K562 (cell line): ENCODE results near the gene AURKB. TPM values are rescaled to one million over a fixed set of nuclear protein-coding genes. Genes with fewer than 3 reads are reported as not detected.
A peak's percentile ranks its signal among the peaks of the same experiment; 100 is the strongest.

Experiments
- BDP1 ChIP-seq: IDR thresholded peaks from 3 replicates; pipeline ENCODE4 v1.6.1; 2011; ENCODE audit not compliant: insufficient read length, insufficient read depth
- MYBL2 ChIP-seq, 2 experiments: fragments of 450-650 bp in 1 of 2; sonication (generic) in 1 of 2; formaldehyde crosslinking in 1 of 2; IDR thresholded peaks; 2 replicates each; pipeline versions ENCODE4 v1.6.1 to v1.8.1; 2017 to 2022; ENCODE audit warnings: borderline replicate concordance in 1 of 2, inconsistent platforms in 1 of 2, low read depth in 1 of 2, mild to moderate bottlenecking in 1 of 2, missing genetic modification reagents in 1 of 2, moderate library complexity in 1 of 2
- POLR2G ChIP-seq: fragments of 200-400 bp; formaldehyde crosslinking; IDR thresholded peaks from 2 replicates; pipeline ENCODE4 v1.6.1; 2017; ENCODE audit warnings: low read depth, mild to moderate bottlenecking, antibody characterized with exemption, low read length, moderate library complexity
- SIN3A ChIP-seq, 2 experiments: fragments of 150-350 bp in 1 of 2; IDR thresholded peaks; 2 replicates each; pipeline ENCODE4 v1.6.1; 2011 to 2016; ENCODE audit warnings: borderline replicate concordance in 2 of 2, low read depth in 2 of 2, low read length in 2 of 2, mild to moderate bottlenecking in 2 of 2, moderate library complexity in 2 of 2; ENCODE audit not compliant: control insufficient read depth in 1 of 2
- SRSF1 ChIP-seq: fragments of 200-400 bp; formaldehyde crosslinking; IDR thresholded peaks from 2 replicates; pipeline ENCODE4 v1.6.1; 2017; ENCODE audit warnings: mild to moderate bottlenecking, low read depth, low read length, moderate library complexity
- TBL1XR1 ChIP-seq, 2 experiments: IDR thresholded peaks; 2 replicates each; pipeline ENCODE4 v1.6.1; 2012; ENCODE audit warnings: improper control_type of control experiment in 2 of 2, low read length in 2 of 2, mild to moderate bottlenecking in 1 of 2
- ZBTB8A ChIP-seq: fragments of 450-650 bp; IDR thresholded peaks from 2 replicates; pipeline ENCODE4 v1.6.1; 2018; ENCODE audit warnings: mild to moderate bottlenecking, moderate library complexity; ENCODE audit not compliant: partially characterized antibody
- ZC3H8 ChIP-seq: fragments of 450-650 bp; IDR thresholded peaks from 2 replicates; pipeline ENCODE4 v1.6.1; 2017
- ZNF146 ChIP-seq: IDR thresholded peaks from one replicate; pipeline ENCODE4 v1.6.1; 2018; ENCODE audit warnings: missing compliant biosample characterization; ENCODE audit not compliant: unreplicated experiment
- polyA plus RNA-seq, 8 experiments: library from polyadenylated mRNA; depleted of rRNA in 4 of 8; stranded (reverse) in 5 of 8; unstranded in 3 of 8; fragments of >200 nt; fragmentation: Nextera tagmentation in 2 of 8; fragmentation: Illumina TruSeq in 1 of 8; extraction: Ambion mirVana in 2 of 8; extraction: Trizol in 1 of 8; gene quantifications; 2 replicates each; pipeline versions ENCODE4 v1.2.1 to v1.2.3, GENCODE V29; 2011 to 2014; ENCODE audit warnings: inconsistent platforms in 1 of 8, missing spikeins in 1 of 8
- total RNA-seq, 7 experiments: library from RNA; depleted of rRNA in 6 of 7; stranded (reverse); fragments of >200 nt in 6 of 7; fragmentation: Illumina TruSeq in 2 of 7; extraction: Trizol in 2 of 7; gene quantifications; 2 replicates each; pipeline versions ENCODE4 v1.2.1 to v1.2.3, GENCODE V29; 2011 to 2021; ENCODE audit warnings: low replicate concordance in 1 of 7
- TF ChIP-seq, protein P1 (sequence below), 2 experiments: fragments of 450-650 bp in 1 of 2; sonication (generic) in 1 of 2; formaldehyde crosslinking in 1 of 2; IDR thresholded peaks; 2 replicates each; pipeline versions ENCODE4 v1.7.1 to v1.9.0; 2016 to 2022; ENCODE audit warnings: inconsistent platforms in 1 of 2, mild to moderate bottlenecking in 1 of 2, missing genetic modification reagents in 1 of 2
- TF ChIP-seq, protein P2 (sequence below): sonication (generic); formaldehyde crosslinking; IDR thresholded peaks from 2 replicates; pipeline ENCODE4 v1.8.1; 2023; ENCODE audit warnings: mild to moderate bottlenecking, missing genetic modification reagents
- TF ChIP-seq, protein P3 (sequence below): sonication (generic); formaldehyde crosslinking; IDR thresholded peaks from 2 replicates; pipeline ENCODE4 v1.9.0; 2022; ENCODE audit warnings: mild to moderate bottlenecking, missing genetic modification reagents
- TF ChIP-seq, protein P4 (sequence below): sonication (generic); formaldehyde crosslinking; IDR thresholded peaks from 2 replicates; pipeline ENCODE4 v1.8.0; 2022; ENCODE audit warnings: missing genetic modification reagents, mild to moderate bottlenecking, moderate library complexity, borderline replicate concordance

Gene AURKB
- total and polyA plus RNA-seq, 9 of the 15 experiments (the other 6 are each of a cell fraction or from before 2014, with no cell fraction given), result 27.2 to 114 (median 74.8) TPM

DNA sequence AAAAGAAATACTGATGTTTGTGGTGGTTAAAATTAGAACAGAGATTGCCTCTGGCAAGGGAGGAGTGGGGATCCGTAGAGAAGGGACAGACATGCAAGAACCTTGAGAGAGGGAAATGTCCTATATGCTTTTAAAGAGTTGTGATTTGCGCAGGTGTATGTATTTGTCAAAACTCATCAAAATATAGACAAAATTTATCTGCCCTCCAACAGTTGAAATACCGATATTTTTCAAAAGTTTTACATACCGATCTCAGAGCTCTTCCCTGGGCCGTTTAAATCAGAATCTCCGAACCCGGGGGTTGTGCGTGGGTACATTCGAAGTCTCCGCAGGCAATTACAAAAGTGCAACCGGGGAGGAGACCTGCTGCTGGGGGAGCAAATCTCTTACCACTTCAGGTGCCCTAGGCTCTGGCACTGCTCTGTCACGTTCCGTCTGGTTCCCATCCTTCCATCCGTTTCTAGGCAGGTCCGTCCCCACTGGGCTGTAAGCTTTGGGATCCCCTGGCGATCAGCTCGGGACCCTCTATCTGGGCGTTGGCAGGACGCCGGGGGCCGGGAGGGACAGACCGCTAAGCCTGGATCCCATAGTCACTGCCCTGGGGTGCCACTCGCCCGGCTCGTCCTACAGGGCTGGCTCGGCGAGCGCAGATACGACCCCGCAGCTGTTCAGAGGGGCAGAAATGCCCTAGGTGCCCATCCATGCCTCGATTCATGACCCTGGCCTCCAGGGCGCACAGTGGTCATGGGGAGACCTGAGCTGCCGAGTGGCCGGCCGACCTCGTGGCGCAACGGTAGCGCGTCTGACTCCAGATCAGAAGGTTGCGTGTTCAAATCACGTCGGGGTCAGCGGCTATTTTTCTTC lies 24.6 kb downstream of the AURKB start (continued):
- TF ChIP-seq, protein P1, sequence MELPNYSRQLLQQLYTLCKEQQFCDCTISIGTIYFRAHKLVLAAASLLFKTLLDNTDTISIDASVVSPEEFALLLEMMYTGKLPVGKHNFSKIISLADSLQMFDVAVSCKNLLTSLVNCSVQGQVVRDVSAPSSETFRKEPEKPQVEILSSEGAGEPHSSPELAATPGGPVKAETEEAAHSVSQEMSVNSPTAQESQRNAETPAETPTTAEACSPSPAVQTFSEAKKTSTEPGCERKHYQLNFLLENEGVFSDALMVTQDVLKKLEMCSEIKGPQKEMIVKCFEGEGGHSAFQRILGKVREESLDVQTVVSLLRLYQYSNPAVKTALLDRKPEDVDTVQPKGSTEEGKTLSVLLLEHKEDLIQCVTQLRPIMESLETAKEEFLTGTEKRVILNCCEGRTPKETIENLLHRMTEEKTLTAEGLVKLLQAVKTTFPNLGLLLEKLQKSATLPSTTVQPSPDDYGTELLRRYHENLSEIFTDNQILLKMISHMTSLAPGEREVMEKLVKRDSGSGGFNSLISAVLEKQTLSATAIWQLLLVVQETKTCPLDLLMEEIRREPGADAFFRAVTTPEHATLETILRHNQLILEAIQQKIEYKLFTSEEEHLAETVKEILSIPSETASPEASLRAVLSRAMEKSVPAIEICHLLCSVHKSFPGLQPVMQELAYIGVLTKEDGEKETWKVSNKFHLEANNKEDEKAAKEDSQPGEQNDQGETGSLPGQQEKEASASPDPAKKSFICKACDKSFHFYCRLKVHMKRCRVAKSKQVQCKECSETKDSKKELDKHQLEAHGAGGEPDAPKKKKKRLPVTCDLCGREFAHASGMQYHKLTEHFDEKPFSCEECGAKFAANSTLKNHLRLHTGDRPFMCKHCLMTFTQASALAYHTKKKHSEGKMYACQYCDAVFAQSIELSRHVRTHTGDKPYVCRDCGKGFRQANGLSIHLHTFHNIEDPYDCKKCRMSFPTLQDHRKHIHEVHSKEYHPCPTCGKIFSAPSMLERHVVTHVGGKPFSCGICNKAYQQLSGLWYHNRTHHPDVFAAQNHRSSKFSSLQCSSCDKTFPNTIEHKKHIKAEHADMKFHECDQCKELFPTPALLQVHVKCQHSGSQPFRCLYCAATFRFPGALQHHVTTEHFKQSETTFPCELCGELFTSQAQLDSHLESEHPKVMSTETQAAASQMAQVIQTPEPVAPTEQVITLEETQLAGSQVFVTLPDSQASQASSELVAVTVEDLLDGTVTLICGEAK (IDR thresholded peaks at IDR 0.05), result peak; percentile 80
- TF ChIP-seq, protein P1 (CRISPR knock-in tag; IDR thresholded peaks at IDR 0.05), result no peak
- no peak for TF ChIP-seq SRSF1
- TF ChIP-seq POLR2G, result peak; percentile 63
- TF ChIP-seq ZBTB8A, result peak; percentile 70
- TF ChIP-seq, protein P2, sequence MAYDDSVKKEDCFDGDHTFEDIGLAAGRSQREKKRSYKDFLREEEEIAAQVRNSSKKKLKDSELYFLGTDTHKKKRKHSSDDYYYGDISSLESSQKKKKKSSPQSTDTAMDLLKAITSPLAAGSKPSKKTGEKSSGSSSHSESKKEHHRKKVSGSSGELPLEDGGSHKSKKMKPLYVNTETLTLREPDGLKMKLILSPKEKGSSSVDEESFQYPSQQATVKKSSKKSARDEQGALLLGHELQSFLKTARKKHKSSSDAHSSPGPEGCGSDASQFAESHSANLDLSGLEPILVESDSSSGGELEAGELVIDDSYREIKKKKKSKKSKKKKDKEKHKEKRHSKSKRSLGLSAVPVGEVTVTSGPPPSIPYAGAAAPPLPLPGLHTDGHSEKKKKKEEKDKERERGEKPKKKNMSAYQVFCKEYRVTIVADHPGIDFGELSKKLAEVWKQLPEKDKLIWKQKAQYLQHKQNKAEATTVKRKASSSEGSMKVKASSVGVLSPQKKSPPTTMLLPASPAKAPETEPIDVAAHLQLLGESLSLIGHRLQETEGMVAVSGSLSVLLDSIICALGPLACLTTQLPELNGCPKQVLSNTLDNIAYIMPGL (CRISPR knock-in tag), result peak; percentile 85; the same call in 1 of the 2 replicates
- peak in 1 of 2 experiments; percentile 77; a peak in 1 of 4 replicates for TF ChIP-seq TBL1XR1 (IDR thresholded peaks at IDR 0.05; ENCODE audit: low read length in 2 of 2)
- no peak for TF ChIP-seq ZC3H8
- TF ChIP-seq BDP1, result peak; percentile 60
- TF ChIP-seq, protein P3, sequence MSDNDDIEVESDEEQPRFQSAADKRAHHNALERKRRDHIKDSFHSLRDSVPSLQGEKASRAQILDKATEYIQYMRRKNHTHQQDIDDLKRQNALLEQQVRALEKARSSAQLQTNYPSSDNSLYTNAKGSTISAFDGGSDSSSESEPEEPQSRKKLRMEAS (CRISPR knock-in tag), result peak; percentile 75; the same call in 1 of the 2 replicates
- no peak for TF ChIP-seq SIN3A (IDR thresholded peaks at IDR 0.05; ENCODE audit: borderline replicate concordance in 2 of 2, control insufficient read depth in 1 of 2, low read depth in 2 of 2, low read length in 2 of 2)
- TF ChIP-seq, protein P4, sequence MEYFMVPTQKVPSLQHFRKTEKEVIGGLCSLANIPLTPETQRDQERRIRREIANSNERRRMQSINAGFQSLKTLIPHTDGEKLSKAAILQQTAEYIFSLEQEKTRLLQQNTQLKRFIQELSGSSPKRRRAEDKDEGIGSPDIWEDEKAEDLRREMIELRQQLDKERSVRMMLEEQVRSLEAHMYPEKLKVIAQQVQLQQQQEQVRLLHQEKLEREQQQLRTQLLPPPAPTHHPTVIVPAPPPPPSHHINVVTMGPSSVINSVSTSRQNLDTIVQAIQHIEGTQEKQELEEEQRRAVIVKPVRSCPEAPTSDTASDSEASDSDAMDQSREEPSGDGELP (CRISPR knock-in tag), result no peak
- TF ChIP-seq MYBL2 (IDR thresholded peaks at IDR 0.05; ENCODE audit: low read depth), result no peak
- TF ChIP-seq MYBL2 (CRISPR knock-in tag; IDR thresholded peaks at IDR 0.05; ENCODE audit: borderline replicate concordance), result no peak
- no peak for TF ChIP-seq ZNF146 (CRISPR knock-in tag)
